Activated naive CD4-positive, alpha-beta T cell treated with anti-CD3 and anti-CD28 coated beads, Interleukin-2, amount 50 U/mL, for 16 hours (primary cell): ENCODE measurements around the gene MAD1L1.
A peak's percentile ranks its signal among the peaks of the same experiment; 100 is the strongest.

ENCODE experiments used
- DNase-seq: peaks from one replicate; pipeline ENCODE4 v3.0.0-alpha.2; 2020

The MAD1L1 gene

GRCh38 chr7:1946025-1946772 lies 286.5 kb downstream of the MAD1L1 start:
- DNase-seq, result no peak

GRCh38 chr7:1945558-1945957 lies 287.2 kb downstream of the MAD1L1 start:
- DNase-seq, result no peak

GRCh38 chr7:1944619-1945210 lies 288.0 kb downstream of the MAD1L1 start:
- no peak for DNase-seq

GRCh38 chr7:1943933-1944618 lies 288.7 kb downstream of the MAD1L1 start:
- DNase-seq, result no peak

- no peak for DNase-seq
These were observed 289.4 kb downstream of the MAD1L1 start for GRCh38 chr7:1943326-1943725.

- no peak for DNase-seq
These were observed 289.8 kb downstream of the MAD1L1 start for GRCh38 chr7:1942941-1943289.

GRCh38 chr7:1942243-1942940 lies 290.4 kb downstream of the MAD1L1 start:
- DNase-seq, result no peak

- DNase-seq, result no peak
These were observed 291.1 kb downstream of the MAD1L1 start for GRCh38 chr7:1941464-1942242.

GRCh38 chr7:1940863-1941262 lies 291.9 kb downstream of the MAD1L1 start:
- DNase-seq, result no peak

- peak; percentile 81 for DNase-seq
These were observed 292.4 kb downstream of the MAD1L1 start for GRCh38 chr7:1940402-1940786.

GRCh38 chr7:1939434-1940401 lies 293.0 kb downstream of the MAD1L1 start:
- peak; percentile 34 for DNase-seq

GRCh38 chr7:1938788-1939433 lies 293.8 kb downstream of the MAD1L1 start:
- no peak for DNase-seq

GRCh38 chr7:1937252-1937605 lies 295.5 kb downstream of the MAD1L1 start:
- no peak for DNase-seq

GRCh38 chr7:1936531-1937251 lies 296.1 kb downstream of the MAD1L1 start:
- DNase-seq, result no peak

GRCh38 chr7:1936006-1936310 lies 296.8 kb downstream of the MAD1L1 start:
- no peak for DNase-seq

GRCh38 chr7:1935176-1936005 lies 297.4 kb downstream of the MAD1L1 start:
- DNase-seq, result no peak

GRCh38 chr7:1934756-1935155 lies 298.0 kb downstream of the MAD1L1 start:
- DNase-seq, result no peak

- DNase-seq, result no peak
These were observed 298.7 kb downstream of the MAD1L1 start for GRCh38 chr7:1934017-1934416.

- DNase-seq, result no peak
These were observed 299.5 kb downstream of the MAD1L1 start for GRCh38 chr7:1933066-1933750.
